H9 (cell line): ENCODE measurements around the gene RPL34. TPM values are rescaled to one million over a fixed set of nuclear protein-coding genes. Genes with fewer than 3 reads are reported as not detected.

Source experiments
- DNase-seq: peaks from one replicate; pipeline ENCODE4 v3.0.0-alpha.2; 2017
- H2AFZ ChIP-seq: one replicate; pipeline ENCODE4 v1.6.1; 2013; ENCODE audit warnings: mild to moderate bottlenecking, low read length, control low read depth, moderate library complexity
- H2AK5ac ChIP-seq: 2 replicates; pipeline ENCODE4 v1.6.1; 2013; ENCODE audit warnings: low read length, control low read depth, mixed read lengths; ENCODE audit not compliant: insufficient read length
- H2BK120ac ChIP-seq: one replicate; pipeline ENCODE4 v1.6.1; 2013; ENCODE audit warnings: low read depth, mild to moderate bottlenecking, low read length, control low read depth, inconsistent platforms; ENCODE audit not compliant: poor library complexity, severe bottlenecking
- H2BK12ac ChIP-seq: 2 replicates; pipeline ENCODE4 v1.6.1; 2013; ENCODE audit warnings: low read length, control low read depth, mixed read lengths, low read depth; ENCODE audit not compliant: insufficient read length
- H2BK15ac ChIP-seq: 2 replicates; pipeline ENCODE4 v1.6.1; 2013; ENCODE audit warnings: low read depth, low read length, control low read depth
- H2BK20ac ChIP-seq: one replicate; pipeline ENCODE4 v1.6.1; 2013; ENCODE audit warnings: low read depth, mild to moderate bottlenecking, low read length, control low read depth, inconsistent platforms; ENCODE audit not compliant: poor library complexity, severe bottlenecking
- H2BK5ac ChIP-seq: 2 replicates; pipeline ENCODE4 v1.6.1; 2013; ENCODE audit warnings: low read length, control low read depth, mixed read lengths; ENCODE audit not compliant: insufficient read length
- H3K14ac ChIP-seq: 2 replicates; pipeline ENCODE4 v1.6.1; 2013; ENCODE audit warnings: low read length, control low read depth; ENCODE audit not compliant: insufficient read depth
- H3K18ac ChIP-seq: 2 replicates; pipeline ENCODE4 v1.6.1; 2013; ENCODE audit warnings: low read depth, mild to moderate bottlenecking, mixed read lengths, low read length, control low read depth; ENCODE audit not compliant: insufficient read length
- H3K23ac ChIP-seq: 2 replicates; pipeline ENCODE4 v1.6.1; 2013; ENCODE audit warnings: low read length, control low read depth, mixed read lengths, low read depth; ENCODE audit not compliant: insufficient read length
- H3K23me2 ChIP-seq: 2 replicates; pipeline ENCODE4 v1.6.1; 2013; ENCODE audit warnings: low read depth, mild to moderate bottlenecking, mixed read lengths, low read length, control low read depth; ENCODE audit not compliant: insufficient read length, poor library complexity, severe bottlenecking
- H3K27ac ChIP-seq: 2 replicates; pipeline ENCODE4 v1.5.1; 2013; ENCODE audit warnings: low read length, control low read depth, mixed read lengths, low read depth; ENCODE audit not compliant: insufficient read length
- H3K27me3 ChIP-seq: 2 replicates; pipeline ENCODE4 v1.6.1; 2013; ENCODE audit warnings: low read length, control low read depth, inconsistent platforms; ENCODE audit not compliant: insufficient read depth
- H3K4ac ChIP-seq: 2 replicates; pipeline ENCODE4 v1.6.1; 2013; ENCODE audit warnings: low read depth, mild to moderate bottlenecking, control low read depth, inconsistent platforms, low read length, moderate library complexity
- H3K4me1 ChIP-seq: 2 replicates; pipeline ENCODE4 v1.6.1; 2013; ENCODE audit warnings: low read length, control low read depth, inconsistent platforms; ENCODE audit not compliant: insufficient read depth
- H3K4me2 ChIP-seq: 2 replicates; pipeline ENCODE4 v1.6.1; 2013; ENCODE audit warnings: low read length, control low read depth, mixed read lengths; ENCODE audit not compliant: insufficient read length, insufficient read depth
- H3K56ac ChIP-seq: 2 replicates; pipeline ENCODE4 v1.6.1; 2013; ENCODE audit warnings: low read depth, mild to moderate bottlenecking, mixed read lengths, low read length, control low read depth; ENCODE audit not compliant: insufficient read length
- H3K79me1 ChIP-seq: 2 replicates; pipeline ENCODE4 v1.6.1; 2013; ENCODE audit warnings: low read depth, mild to moderate bottlenecking, moderate library complexity, low read length, control low read depth, inconsistent platforms; ENCODE audit not compliant: insufficient read depth, poor library complexity, severe bottlenecking
- H3K79me2 ChIP-seq: 2 replicates; pipeline ENCODE4 v1.6.1; 2013; ENCODE audit warnings: low read length, control low read depth, inconsistent platforms; ENCODE audit not compliant: insufficient read depth
- H3K9ac ChIP-seq: 2 replicates; pipeline ENCODE4 v1.6.1; 2013; ENCODE audit warnings: low read length, control low read depth, mixed read lengths; ENCODE audit not compliant: insufficient read length; ENCODE audit errors: extremely low read depth
- H3K9me3 ChIP-seq: one replicate; pipeline ENCODE4 v1.6.1; 2013; ENCODE audit warnings: low read depth, low read length, inconsistent platforms; ENCODE audit not compliant: control insufficient read depth
- H3T11ph ChIP-seq: one replicate; pipeline ENCODE4 v1.6.1; 2013; ENCODE audit warnings: mild to moderate bottlenecking, low read length, control low read depth, inconsistent platforms
- H4K20me1 ChIP-seq: one replicate; pipeline ENCODE4 v1.6.1; 2013; ENCODE audit not compliant: control insufficient read depth, insufficient read length, insufficient read depth
- H4K5ac ChIP-seq: 2 replicates; pipeline ENCODE4 v1.6.1; 2013; ENCODE audit warnings: low read depth, mild to moderate bottlenecking, mixed read lengths, low read length, control low read depth; ENCODE audit not compliant: insufficient read length
- H4K8ac ChIP-seq: replicated peaks from 2 replicates; pipeline ENCODE4 v1.6.1; 2013; ENCODE audit warnings: low read length, control low read depth, mixed read lengths, low read depth; ENCODE audit not compliant: insufficient read length
- H4K91ac ChIP-seq: 2 replicates; pipeline ENCODE4 v1.6.1; 2013; ENCODE audit warnings: low read depth, mild to moderate bottlenecking, moderate library complexity, mixed read lengths, low read length, control low read depth; ENCODE audit not compliant: insufficient read length
- H3K27ac Mint-ChIP-seq, 3 experiments: 2 replicates in 2 of 3; 3 replicates in 1 of 3; pipeline ENCODE4 v1.8.0; 2020 to 2021; ENCODE audit warnings: mixed read lengths in 3 of 3, mild to moderate bottlenecking in 1 of 3, moderate library complexity in 1 of 3
- H3K27me3 Mint-ChIP-seq: 2 replicates; pipeline ENCODE4 v1.8.0; 2021; ENCODE audit warnings: low read depth, mild to moderate bottlenecking, moderate library complexity, mixed read lengths
- H3K36me3 Mint-ChIP-seq, 3 experiments: 2 replicates in 2 of 3; 3 replicates in 1 of 3; pipeline ENCODE4 v1.8.0; 2020 to 2021; ENCODE audit warnings: low read depth in 3 of 3, mixed read lengths in 3 of 3; ENCODE audit not compliant: insufficient read depth in 1 of 3
- H3K4me1 Mint-ChIP-seq, 2 experiments: 2 replicates each; pipeline ENCODE4 v1.8.0; 2020; ENCODE audit warnings: mixed read lengths in 2 of 2
- H3K4me3 Mint-ChIP-seq, 2 experiments: 2 replicates in 1 of 2; 3 replicates in 1 of 2; pipeline ENCODE4 v1.8.0; 2020 to 2021; ENCODE audit warnings: mild to moderate bottlenecking in 2 of 2, mixed read lengths in 2 of 2, moderate library complexity in 1 of 2
- H3K9me3 Mint-ChIP-seq, 2 experiments: 2 replicates in 1 of 2; 3 replicates in 1 of 2; pipeline ENCODE4 v1.8.0; 2020; ENCODE audit warnings: mild to moderate bottlenecking in 2 of 2, mixed read lengths in 2 of 2, moderate library complexity in 1 of 2
- WGBS: extraction: QIAGEN DNeasy Blood & Tissue Kit; methylation state at CpG from one replicate; pipeline ENCODE4 v1.1.7; 2013; ENCODE audit warnings: missing lambda C conversion rate, low lambda C conversion rate, mixed read lengths; ENCODE audit not compliant: insufficient read length; ENCODE audit errors: extremely low coverage; 5-methylcytosine and 5-hydroxymethylcytosine counted together
- total RNA-seq: library from RNA; stranded (reverse); gene quantifications from 2 replicates; pipeline ENCODE4 v1.2.1, GENCODE V29; 2021
- TF ChIP-seq, protein P1 (sequence below): fragments of 200-600 bp; sonication (generic); conservative IDR thresholded peaks from 3 replicates; pipeline ENCODE4 v1.8.0; 2021; ENCODE audit warnings: antibody characterized with exemption, mild to moderate bottlenecking

The RPL34 gene
- total RNA-seq, 1 experiment from 2014 or later = 1,375 TPM

DNA sequence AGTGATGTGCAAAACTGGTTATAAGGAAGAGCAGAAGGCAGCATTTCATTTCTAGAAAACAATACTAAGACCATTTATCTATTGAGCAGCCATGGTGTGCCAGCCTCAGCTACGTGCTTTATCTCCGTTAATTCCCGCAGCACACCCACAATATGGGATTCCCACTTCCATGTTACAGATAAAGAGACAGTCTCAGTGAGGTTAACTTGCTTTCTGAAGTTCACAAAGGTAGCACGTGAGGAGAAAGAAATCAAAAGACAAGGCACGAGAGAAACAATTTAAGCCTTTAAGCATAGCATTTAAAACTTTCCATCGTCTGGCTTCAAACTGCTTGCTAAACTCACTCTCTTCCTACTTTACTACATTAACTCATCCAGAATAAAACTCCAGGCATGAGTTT lies 8.0 kb upstream of the RPL34 start:
- Histone ChIP-seq H2AFZ (no peak overlapping the region), H2BK15ac (no peak overlapping the region), H3K27me3 (no peaks in the 10 kb centered on the region), H3K79me1 (no peaks in the 10 kb centered on the region), H3K23me2 (no peaks in the 10 kb centered on the region), H3K4ac (no peak overlapping the region), H2BK120ac (no peak overlapping the region), H3K14ac (no peak overlapping the region), H3K4me1 (no peaks in the 10 kb centered on the region; the same call in 1 of the 2 replicates), H3K56ac (no peak overlapping the region), H3K9me3 (no peaks in the 10 kb centered on the region), H4K91ac (no peak overlapping the region), H3K9ac (no peak overlapping the region), H3K23ac (no peak overlapping the region), H2BK20ac (no peak overlapping the region), H2BK12ac (no peak overlapping the region), H2AK5ac (no peak overlapping the region), H4K20me1 (no peaks in the 10 kb centered on the region), H3K79me2 (no peaks in the 10 kb centered on the region), H3K4me2 (no peak overlapping the region), H3T11ph (no peak overlapping the region), H3K18ac (no peak overlapping the region), H3K27ac (no peak overlapping the region), H2BK5ac (no peak overlapping the region), H4K5ac (no peak overlapping the region), H4K8ac (no peak overlapping the region)
- Mint-ChIP-seq H3K4me3 (no peak overlapping the region), H3K9me3 (peaks cover 9 to 10% of the 10 kb centered on the region in 2 experiments), H3K27ac (no peak overlapping the region), H3K36me3 (peaks cover 0 to 9% (median 7%) of the 10 kb centered on the region in 3 experiments; a peak in 6 of 7 replicates), H3K4me1 (peaks cover 3 to 6% of the 10 kb centered on the region in 2 experiments; a peak in 3 of 4 replicates), H3K27me3 (no peaks in the 10 kb centered on the region)
- WGBS = no CpG with 5 or more reads among the region's 6 CpGs
- TF ChIP-seq, protein P1, sequence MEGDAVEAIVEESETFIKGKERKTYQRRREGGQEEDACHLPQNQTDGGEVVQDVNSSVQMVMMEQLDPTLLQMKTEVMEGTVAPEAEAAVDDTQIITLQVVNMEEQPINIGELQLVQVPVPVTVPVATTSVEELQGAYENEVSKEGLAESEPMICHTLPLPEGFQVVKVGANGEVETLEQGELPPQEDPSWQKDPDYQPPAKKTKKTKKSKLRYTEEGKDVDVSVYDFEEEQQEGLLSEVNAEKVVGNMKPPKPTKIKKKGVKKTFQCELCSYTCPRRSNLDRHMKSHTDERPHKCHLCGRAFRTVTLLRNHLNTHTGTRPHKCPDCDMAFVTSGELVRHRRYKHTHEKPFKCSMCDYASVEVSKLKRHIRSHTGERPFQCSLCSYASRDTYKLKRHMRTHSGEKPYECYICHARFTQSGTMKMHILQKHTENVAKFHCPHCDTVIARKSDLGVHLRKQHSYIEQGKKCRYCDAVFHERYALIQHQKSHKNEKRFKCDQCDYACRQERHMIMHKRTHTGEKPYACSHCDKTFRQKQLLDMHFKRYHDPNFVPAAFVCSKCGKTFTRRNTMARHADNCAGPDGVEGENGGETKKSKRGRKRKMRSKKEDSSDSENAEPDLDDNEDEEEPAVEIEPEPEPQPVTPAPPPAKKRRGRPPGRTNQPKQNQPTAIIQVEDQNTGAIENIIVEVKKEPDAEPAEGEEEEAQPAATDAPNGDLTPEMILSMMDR = no peak
- no peak for DNase-seq
